Kidney (tissue), 14 donors: ENCODE results near the gene DRC3. TPM values are rescaled to one million over a fixed set of nuclear protein-coding genes. Genes with fewer than 3 reads are reported as not detected.

Experiments
- DNase-seq, 5 donors: peaks; one replicate each; pipeline ENCODE4 v3.0.0-alpha.2; 2013 to 2020
- FAIRE-seq: peaks from 2 replicates; lab custom pipeline; 2012; peaks lifted over from hg19 to GRCh38; lab: Jason Lieb, UNC
- H3K27ac ChIP-seq, 2 donors: one replicate each; pipeline ENCODE4 v1.7.0; 2013; ENCODE audit warnings: low read depth in 2 of 2, low read length in 2 of 2, inconsistent platforms in 1 of 2
- H3K27me3 ChIP-seq: one replicate; pipeline ENCODE4 v1.7.1; 2013; ENCODE audit warnings: low read length, inconsistent platforms; ENCODE audit not compliant: control insufficient read depth, insufficient read depth
- H3K36me3 ChIP-seq, 3 donors: one replicate each; pipeline versions ENCODE4 v1.7.0 to v1.7.1; 2013; ENCODE audit warnings: low read length in 3 of 3, control low read depth in 1 of 3, inconsistent platforms in 1 of 3; ENCODE audit not compliant: insufficient read depth in 3 of 3, control insufficient read depth in 2 of 3
- H3K4me1 ChIP-seq, 3 donors: one replicate each; pipeline versions ENCODE4 v1.7.0 to v1.7.1; 2013; ENCODE audit warnings: low read length in 3 of 3, inconsistent platforms in 1 of 3, low read depth in 1 of 3; ENCODE audit not compliant: control insufficient read depth in 2 of 3, insufficient read depth in 2 of 3
- H3K4me3 ChIP-seq, 3 donors: one replicate each; pipeline versions ENCODE4 v1.7.0 to v1.8.1; 2013; ENCODE audit warnings: low read length in 3 of 3, control low read depth in 1 of 3, inconsistent platforms in 1 of 3
- H3K9ac ChIP-seq, 3 donors: one replicate each; pipeline versions ENCODE4 v1.7.0 to v1.7.1; 2013; ENCODE audit warnings: low read length in 3 of 3, control low read depth in 1 of 3, inconsistent platforms in 1 of 3
- H3K9me3 ChIP-seq, 3 donors: one replicate each; pipeline versions ENCODE4 v1.7.0 to v1.7.1; 2013; ENCODE audit warnings: low read length in 3 of 3, control low read depth in 1 of 3, inconsistent platforms in 1 of 3; ENCODE audit not compliant: control insufficient read depth in 2 of 3, insufficient read depth in 1 of 3
- intact Hi-C: fragments of 100-400 bp; cut with DNase I; formaldehyde crosslinking; loops from one replicate; pipeline ENCODE4 v1.11.1; 2022
- polyA plus RNA-seq: library from polyadenylated mRNA; stranded (reverse); fragments of 350-450 nt; fragmentation: Illumina TruSeq; extraction: RNeasy Lipid Tissue Mini Kit (QIAGEN cat#74804); gene quantifications from one replicate; pipeline ENCODE4 v1.2.3, GENCODE V29; 2014; ENCODE audit warnings: low read depth, low replicate concordance; ENCODE audit not compliant: insufficient read depth
- total RNA-seq: library from RNA; stranded (reverse); fragmentation: NEBNext Ultra II Directional; extraction: Animal tissue kit (Norgen Biotek cat#: 25700); gene quantifications from one replicate; pipeline ENCODE4 v1.2.1, GENCODE V29; 2021
- TF ChIP-seq, protein P1 (sequence below): IDR thresholded peaks from 3 replicates; pipeline ENCODE4 v1.5.1; 2012; ENCODE audit warnings: mild to moderate bottlenecking, moderate library complexity, borderline replicate concordance; ENCODE audit not compliant: insufficient read depth; ENCODE audit errors: extremely low read depth
- donor health status: control.
- donor health status: control.
- donor health status: control.
- donor health status: control.
- donor health status: control.
- donor health status: DM: yes; HTN: yes; CAD: no.
- donor health status: Normal renal cell carcinoma (clear cell type).

DRC3 gene
- total and polyA plus RNA-seq, 2 donors from 2014 or later: 8.6 to 17.3 TPM

DNA sequence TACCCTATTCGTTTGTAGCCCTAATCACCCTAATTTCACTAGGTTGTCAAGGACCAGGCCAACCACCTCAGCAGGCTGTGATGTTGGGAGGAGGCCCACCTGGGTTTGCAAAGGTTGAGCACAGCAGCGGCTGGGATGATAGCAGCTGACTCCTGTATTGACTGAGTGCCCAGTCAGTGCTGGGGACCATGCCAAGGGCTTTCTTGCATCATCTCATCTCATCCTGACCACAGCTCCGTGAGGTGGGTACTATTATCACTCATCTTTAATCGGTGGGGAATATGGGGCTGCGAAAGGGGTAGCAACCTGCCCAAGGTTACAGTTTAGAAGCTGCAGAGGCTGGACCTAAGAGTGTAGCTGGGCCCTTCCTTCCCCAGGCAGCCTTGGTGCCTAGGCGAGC lies 54.6 kb downstream of the DRC3 start:
- no peaks in the 10 kb centered on the region for H3K9me3 ChIP-seq
- H3K4me3 ChIP-seq: no peak overlapping the region
- H3K9ac ChIP-seq: no peak overlapping the region
- TF ChIP-seq, protein P1, sequence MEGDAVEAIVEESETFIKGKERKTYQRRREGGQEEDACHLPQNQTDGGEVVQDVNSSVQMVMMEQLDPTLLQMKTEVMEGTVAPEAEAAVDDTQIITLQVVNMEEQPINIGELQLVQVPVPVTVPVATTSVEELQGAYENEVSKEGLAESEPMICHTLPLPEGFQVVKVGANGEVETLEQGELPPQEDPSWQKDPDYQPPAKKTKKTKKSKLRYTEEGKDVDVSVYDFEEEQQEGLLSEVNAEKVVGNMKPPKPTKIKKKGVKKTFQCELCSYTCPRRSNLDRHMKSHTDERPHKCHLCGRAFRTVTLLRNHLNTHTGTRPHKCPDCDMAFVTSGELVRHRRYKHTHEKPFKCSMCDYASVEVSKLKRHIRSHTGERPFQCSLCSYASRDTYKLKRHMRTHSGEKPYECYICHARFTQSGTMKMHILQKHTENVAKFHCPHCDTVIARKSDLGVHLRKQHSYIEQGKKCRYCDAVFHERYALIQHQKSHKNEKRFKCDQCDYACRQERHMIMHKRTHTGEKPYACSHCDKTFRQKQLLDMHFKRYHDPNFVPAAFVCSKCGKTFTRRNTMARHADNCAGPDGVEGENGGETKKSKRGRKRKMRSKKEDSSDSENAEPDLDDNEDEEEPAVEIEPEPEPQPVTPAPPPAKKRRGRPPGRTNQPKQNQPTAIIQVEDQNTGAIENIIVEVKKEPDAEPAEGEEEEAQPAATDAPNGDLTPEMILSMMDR: no peak
- no peaks in the 10 kb centered on the region for H3K4me1 ChIP-seq
- H3K27ac ChIP-seq: no peak overlapping the region
- FAIRE-seq: no peak
- no peaks in the 10 kb centered on the region for H3K27me3 ChIP-seq
- intact Hi-C loops: no loop called here
- DNase-seq: no peak
- H3K36me3 ChIP-seq: peaks cover 0 to 7% (median 6%) of the 10 kb centered on the region in 3 donors

DNA sequence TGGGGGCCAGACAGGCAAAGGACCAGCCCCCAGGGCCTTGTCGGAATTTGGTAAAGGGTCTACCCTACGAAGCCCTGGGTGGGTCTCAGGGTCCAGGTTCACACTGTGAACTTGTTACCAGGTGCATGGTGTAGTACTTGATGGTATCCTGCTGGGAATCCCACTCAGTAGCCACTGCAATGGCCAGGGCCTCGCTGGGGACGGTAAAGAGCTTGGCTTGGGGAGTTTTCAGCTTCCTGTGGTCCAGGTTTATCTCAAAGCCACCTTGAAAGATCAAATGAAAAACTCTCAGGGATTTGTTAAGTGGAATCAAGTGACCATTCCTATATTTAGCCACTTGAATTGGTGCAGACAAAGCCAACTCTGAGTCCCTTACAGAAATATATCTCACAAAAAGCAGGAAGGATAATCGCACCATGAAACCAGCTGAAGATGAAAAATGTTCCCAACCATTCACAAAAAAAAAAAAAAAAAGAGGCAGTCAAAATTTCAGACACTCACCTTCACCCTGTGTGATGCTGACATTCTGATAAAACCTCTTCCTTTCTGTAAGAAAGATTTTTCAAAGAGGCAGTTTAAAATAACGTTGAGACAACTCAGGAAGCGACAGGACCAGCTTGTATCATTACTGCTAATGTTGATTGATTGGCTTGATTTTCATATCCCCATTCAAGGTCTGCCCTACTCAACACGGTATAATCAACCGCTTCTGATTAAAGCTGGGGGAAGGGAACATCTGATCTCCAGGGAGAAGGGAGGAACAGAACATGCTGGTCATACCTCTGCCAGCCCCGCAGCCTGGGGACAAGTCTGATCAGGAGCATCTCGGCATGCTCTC lies 55.7 kb downstream of the DRC3 start:
- intact Hi-C loops: no loop called here
- no peak overlapping the region for H3K9ac ChIP-seq
- no peak for FAIRE-seq

DNA sequence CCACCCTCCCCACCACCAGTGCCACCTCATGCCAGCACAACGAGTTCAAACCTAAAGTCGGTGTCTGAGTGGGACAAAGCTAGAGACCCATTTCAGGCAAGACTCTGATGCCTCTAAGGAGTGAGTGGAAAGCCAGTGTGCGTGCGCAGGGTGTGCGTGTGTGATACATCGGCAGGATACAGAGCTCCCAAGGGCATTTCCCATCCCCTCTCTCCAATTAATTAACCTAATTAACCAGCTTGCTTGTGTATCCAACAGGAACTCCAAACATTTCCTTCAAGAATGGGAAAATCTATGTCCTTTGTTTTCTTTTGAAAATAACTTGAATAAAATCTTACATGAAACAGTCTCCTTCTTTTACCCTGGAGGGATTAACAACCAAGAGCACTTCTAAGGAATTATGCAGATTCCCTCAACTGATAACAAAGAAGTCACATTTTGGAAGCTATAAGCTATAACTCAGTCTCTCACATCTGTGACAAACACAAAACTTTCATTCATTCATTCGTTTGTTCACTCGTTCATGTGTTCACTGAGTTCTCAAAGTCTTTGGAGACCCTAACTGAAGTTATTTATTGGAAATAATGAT lies 56.4 kb downstream of the DRC3 start:
- DNase-seq (no peak), FAIRE-seq (no peak)
- no peaks in the 10 kb centered on the region for H3K9me3 ChIP-seq
- peaks cover 0 to 7% (median 6%) of the 10 kb centered on the region in 3 donors for H3K36me3 ChIP-seq
- no peak overlapping the region for H3K27ac ChIP-seq
- H3K4me3 ChIP-seq: no peak overlapping the region
- TF ChIP-seq, protein P1: no peak
- intact Hi-C loops: no loop called here
- no peak overlapping the region for H3K9ac ChIP-seq
- no peaks in the 10 kb centered on the region for H3K4me1 ChIP-seq
- no peaks in the 10 kb centered on the region for H3K27me3 ChIP-seq

More for the DNA sequence above, 55.7 kb downstream of the DRC3 start:
- Histone ChIP-seq H3K4me3 (no peak overlapping the region), H3K36me3 (peaks cover 0 to 7% (median 6%) of the 10 kb centered on the region in 3 donors), H3K9me3 (no peaks in the 10 kb centered on the region), H3K27me3 (no peaks in the 10 kb centered on the region), H3K4me1 (no peaks in the 10 kb centered on the region), H3K27ac (no peak overlapping the region)
- DNase-seq: no peak
- TF ChIP-seq, protein P1: no peak
